ENCODE measurements around the gene FSIP1. TPM values are rescaled to one million over a fixed set of nuclear protein-coding genes. Genes with fewer than 3 reads are reported as not detected.

Gene FSIP1
- polyA plus RNA-seq, 2 of the 4 experiments (the other 2 are of a cell fraction), result 0.71 to 0.93 TPM

DNA sequence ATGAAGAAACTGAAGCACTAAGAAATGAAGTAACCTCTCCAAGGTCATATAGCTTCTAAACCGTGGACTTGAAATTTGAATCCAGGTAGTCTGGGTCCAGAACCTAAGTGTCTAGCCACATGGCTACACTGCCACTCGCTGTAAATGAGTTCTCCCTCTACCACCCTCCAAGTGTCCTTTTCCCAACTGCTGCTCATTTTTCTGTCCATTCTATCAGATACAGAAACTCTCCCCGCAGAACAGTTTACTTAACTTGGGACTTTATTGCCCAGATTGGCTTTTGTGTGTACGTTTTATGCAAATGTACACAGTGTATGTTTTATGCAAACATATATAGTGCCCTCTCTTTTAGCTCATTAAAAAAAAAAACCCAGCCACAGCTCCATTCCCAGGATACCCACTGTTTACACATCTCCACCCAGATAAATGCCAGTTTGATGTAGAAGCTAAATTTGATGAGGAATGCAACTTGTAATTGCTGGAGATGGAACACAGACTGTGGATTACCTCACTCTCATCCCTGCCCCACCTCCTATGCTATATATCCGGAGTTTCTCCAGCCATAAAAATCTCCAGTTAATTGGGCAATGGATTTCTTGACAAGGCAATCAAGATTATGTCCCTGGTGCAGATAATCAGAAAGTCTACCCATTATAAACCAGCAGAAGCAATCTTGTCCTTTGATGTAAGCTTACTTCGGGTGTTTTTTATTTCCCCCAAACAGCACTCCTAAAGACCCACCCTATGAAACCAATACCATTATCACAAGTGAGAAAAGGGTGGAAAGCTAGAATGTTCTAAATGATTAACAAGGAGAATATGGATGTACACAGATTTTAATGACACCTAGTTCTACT lies 159.8 kb downstream of the FSIP1 start:
- no peak for ATAC-seq
- WGBS (ENCODE audit: missing lambda C conversion rate), result 60% methylated on average over 6 of the region's 6 CpGs
- H3K4me1 ChIP-seq, result peaks cover 21% of the 10 kb centered on the region

DNA sequence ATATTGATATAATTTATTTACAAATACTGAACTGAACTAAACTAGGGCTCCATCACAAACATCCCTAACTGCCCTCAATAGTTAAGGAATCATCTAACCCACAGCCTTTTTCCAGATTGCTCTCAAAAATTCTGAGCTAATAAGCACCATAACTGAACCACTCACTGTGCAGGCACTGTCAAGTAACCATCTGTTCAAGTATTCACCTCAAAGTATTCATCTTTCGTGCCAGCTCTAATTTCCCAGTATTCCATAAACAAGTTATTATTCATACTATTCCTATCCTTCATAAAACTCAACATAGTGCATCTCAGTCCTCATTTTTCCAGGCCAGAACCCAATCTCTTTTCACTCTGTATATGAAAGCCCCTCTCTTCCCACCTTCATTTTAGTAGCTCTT lies 160.7 kb downstream of the FSIP1 start:
- no peak overlapping the region for H3K27ac ChIP-seq
- H3K4me1 ChIP-seq, result peaks cover 28% of the 10 kb centered on the region
- no peak overlapping the region for H3K4me3 ChIP-seq
- TF ChIP-seq NR3C1 (IDR thresholded peaks at IDR 0.05), result no peak
- TF ChIP-seq, protein P1, sequence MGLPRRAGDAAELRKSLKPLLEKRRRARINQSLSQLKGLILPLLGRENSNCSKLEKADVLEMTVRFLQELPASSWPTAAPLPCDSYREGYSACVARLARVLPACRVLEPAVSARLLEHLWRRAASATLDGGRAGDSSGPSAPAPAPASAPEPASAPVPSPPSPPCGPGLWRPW (IDR thresholded peaks at IDR 0.05), result no peak
- TF ChIP-seq, protein P2, sequence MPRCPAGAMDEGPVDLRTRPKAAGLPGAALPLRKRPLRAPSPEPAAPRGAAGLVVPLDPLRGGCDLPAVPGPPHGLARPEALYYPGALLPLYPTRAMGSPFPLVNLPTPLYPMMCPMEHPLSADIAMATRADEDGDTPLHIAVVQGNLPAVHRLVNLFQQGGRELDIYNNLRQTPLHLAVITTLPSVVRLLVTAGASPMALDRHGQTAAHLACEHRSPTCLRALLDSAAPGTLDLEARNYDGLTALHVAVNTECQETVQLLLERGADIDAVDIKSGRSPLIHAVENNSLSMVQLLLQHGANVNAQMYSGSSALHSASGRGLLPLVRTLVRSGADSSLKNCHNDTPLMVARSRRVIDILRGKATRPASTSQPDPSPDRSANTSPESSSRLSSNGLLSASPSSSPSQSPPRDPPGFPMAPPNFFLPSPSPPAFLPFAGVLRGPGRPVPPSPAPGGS (IDR thresholded peaks at IDR 0.05), result no peak
- TF ChIP-seq POLR2A (IDR thresholded peaks at IDR 0.05; ENCODE audit: low read length), result no peak
- TF ChIP-seq MAFK (IDR thresholded peaks at IDR 0.05; ENCODE audit: partially characterized antibody), result no peak
- no peak for TF ChIP-seq TFCP2L1 (CRISPR knock-in tag; IDR thresholded peaks at IDR 0.05)
- TF ChIP-seq CHD4 (IDR thresholded peaks at IDR 0.05; ENCODE audit: borderline replicate concordance), result no peak
- TF ChIP-seq, protein P3, sequence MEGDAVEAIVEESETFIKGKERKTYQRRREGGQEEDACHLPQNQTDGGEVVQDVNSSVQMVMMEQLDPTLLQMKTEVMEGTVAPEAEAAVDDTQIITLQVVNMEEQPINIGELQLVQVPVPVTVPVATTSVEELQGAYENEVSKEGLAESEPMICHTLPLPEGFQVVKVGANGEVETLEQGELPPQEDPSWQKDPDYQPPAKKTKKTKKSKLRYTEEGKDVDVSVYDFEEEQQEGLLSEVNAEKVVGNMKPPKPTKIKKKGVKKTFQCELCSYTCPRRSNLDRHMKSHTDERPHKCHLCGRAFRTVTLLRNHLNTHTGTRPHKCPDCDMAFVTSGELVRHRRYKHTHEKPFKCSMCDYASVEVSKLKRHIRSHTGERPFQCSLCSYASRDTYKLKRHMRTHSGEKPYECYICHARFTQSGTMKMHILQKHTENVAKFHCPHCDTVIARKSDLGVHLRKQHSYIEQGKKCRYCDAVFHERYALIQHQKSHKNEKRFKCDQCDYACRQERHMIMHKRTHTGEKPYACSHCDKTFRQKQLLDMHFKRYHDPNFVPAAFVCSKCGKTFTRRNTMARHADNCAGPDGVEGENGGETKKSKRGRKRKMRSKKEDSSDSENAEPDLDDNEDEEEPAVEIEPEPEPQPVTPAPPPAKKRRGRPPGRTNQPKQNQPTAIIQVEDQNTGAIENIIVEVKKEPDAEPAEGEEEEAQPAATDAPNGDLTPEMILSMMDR (IDR thresholded peaks at IDR 0.05), result no peak
- TF ChIP-seq MAZ (IDR thresholded peaks at IDR 0.05; ENCODE audit: borderline replicate concordance, low read depth, low read length), result no peak
- TF ChIP-seq RCOR1 (IDR thresholded peaks at IDR 0.05; ENCODE audit: low read depth, low read length), result no peak
- no peak for TF ChIP-seq GATA3 (IDR thresholded peaks at IDR 0.05; ENCODE audit: borderline replicate concordance)
- no peak for TF ChIP-seq KDM5A (IDR thresholded peaks at IDR 0.05)
- no peak for TF ChIP-seq KDM1A (IDR thresholded peaks at IDR 0.05; ENCODE audit: low read depth)
- no peak for DNase-seq (ENCODE audit: low read depth in 1 of 2, low spot score in 1 of 2)
- no peak for FAIRE-seq
- no peak overlapping the region for H3K4me2 ChIP-seq
- 93% methylated on average over 1 of the region's 1 CpG for WGBS (ENCODE audit: missing lambda C conversion rate)
- ChIA-PET POLR2A (no interaction called here), CTCF (no interaction called here)
- H3K9me3 ChIP-seq, result no peaks in the 10 kb centered on the region
- ATAC-seq, result no peak

More for the DNA sequence above, 159.8 kb downstream of the FSIP1 start:
- FAIRE-seq (no peak), DNase-seq (ENCODE audit: low read depth in 1 of 2, low spot score in 1 of 2) (no peak)
- ChIA-PET POLR2A (no interaction called here), CTCF (no interaction called here)
- Histone ChIP-seq H3K9me3 (no peaks in the 10 kb centered on the region), H3K4me3 (no peak overlapping the region), H3K4me2 (no peak overlapping the region), H3K27ac (no peak overlapping the region)
- TF ChIP-seq TP53 (CRISPR knock-in tag; IDR thresholded peaks at IDR 0.05) (no peak), HOXA7 (CRISPR knock-in tag; IDR thresholded peaks at IDR 0.05) (no peak), POLR2A (IDR thresholded peaks at IDR 0.05; ENCODE audit: low read length) (no peak), JUN (IDR thresholded peaks at IDR 0.05) (no peak), FOXS1 (CRISPR knock-in tag; IDR thresholded peaks at IDR 0.05) (no peak), KDM1A (IDR thresholded peaks at IDR 0.05; ENCODE audit: low read depth) (no peak), CHD2 (IDR thresholded peaks at IDR 0.05; ENCODE audit: low read length, partially characterized antibody) (no peak), HDAC2 (IDR thresholded peaks at IDR 0.05) (no peak), CHD4 (IDR thresholded peaks at IDR 0.05; ENCODE audit: borderline replicate concordance) (no peak), ZC3H11A (IDR thresholded peaks at IDR 0.05) (no peak), NR3C1 (IDR thresholded peaks at IDR 0.05) (no peak), EHMT2 (IDR thresholded peaks at IDR 0.05; ENCODE audit: low read depth) (no peak), MYC (IDR thresholded peaks at IDR 0.05; ENCODE audit: borderline replicate concordance, low read length) (no peak), GATA3 (IDR thresholded peaks at IDR 0.05; ENCODE audit: borderline replicate concordance) (no peak), RFX5 (IDR thresholded peaks at IDR 0.05) (no peak)
- TF ChIP-seq, protein P1 (IDR thresholded peaks at IDR 0.05), result no peak
- TF ChIP-seq, protein P4, sequence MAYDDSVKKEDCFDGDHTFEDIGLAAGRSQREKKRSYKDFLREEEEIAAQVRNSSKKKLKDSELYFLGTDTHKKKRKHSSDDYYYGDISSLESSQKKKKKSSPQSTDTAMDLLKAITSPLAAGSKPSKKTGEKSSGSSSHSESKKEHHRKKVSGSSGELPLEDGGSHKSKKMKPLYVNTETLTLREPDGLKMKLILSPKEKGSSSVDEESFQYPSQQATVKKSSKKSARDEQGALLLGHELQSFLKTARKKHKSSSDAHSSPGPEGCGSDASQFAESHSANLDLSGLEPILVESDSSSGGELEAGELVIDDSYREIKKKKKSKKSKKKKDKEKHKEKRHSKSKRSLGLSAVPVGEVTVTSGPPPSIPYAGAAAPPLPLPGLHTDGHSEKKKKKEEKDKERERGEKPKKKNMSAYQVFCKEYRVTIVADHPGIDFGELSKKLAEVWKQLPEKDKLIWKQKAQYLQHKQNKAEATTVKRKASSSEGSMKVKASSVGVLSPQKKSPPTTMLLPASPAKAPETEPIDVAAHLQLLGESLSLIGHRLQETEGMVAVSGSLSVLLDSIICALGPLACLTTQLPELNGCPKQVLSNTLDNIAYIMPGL (CRISPR knock-in tag; IDR thresholded peaks at IDR 0.05; ENCODE audit: borderline replicate concordance), result no peak
